ENCODE measurements around the gene TRAPPC14.

Gene TRAPPC14

GRCh38 chr7:100137851-100138760, 20.4 kb downstream of the TRAPPC14 start:
- H3K27me3 ChIP-seq (ENCODE audit: low read length) = no peaks in the 10 kb centered on the region
- H3K9ac ChIP-seq (ENCODE audit: low read length) = peak overlapping the region; percentile 16
- peak overlapping the region; percentile 47 for H3K4me2 ChIP-seq (ENCODE audit: low read depth, low read length, poor library complexity, severe bottlenecking)
- no peaks in the 10 kb centered on the region for H4K20me1 ChIP-seq (ENCODE audit: low read depth, low read length)
- H3K4me3 ChIP-seq (ENCODE audit: insufficient read depth, low read length, poor library complexity, severe bottlenecking) = no peak overlapping the region
- no peaks in the 10 kb centered on the region for H3K9me3 ChIP-seq (ENCODE audit: insufficient read depth, low read length)
- no peaks in the 10 kb centered on the region for H3K9me2 ChIP-seq (replicated peaks; ENCODE audit: insufficient read depth, low read length)
- peak overlapping the region; percentile 83 for H2AFZ ChIP-seq (ENCODE audit: low read depth, low read length, severe bottlenecking)
- TF ChIP-seq CTCF (IDR thresholded peaks at IDR 0.05; ENCODE audit: insufficient read depth, low read length, poor library complexity, severe bottlenecking) (no peak), EZH2phosphoT487 (conservative IDR thresholded peaks at IDR 0.05; ENCODE audit: low read length) (no peak)
- peak overlapping the region; percentile 51 for H3K27ac ChIP-seq (ENCODE audit: low read depth, low read length)
- no peaks in the 10 kb centered on the region for H3K79me2 ChIP-seq (ENCODE audit: insufficient read depth, low read length)
- H3K36me3 ChIP-seq (ENCODE audit: low read length) = no peaks in the 10 kb centered on the region
- peaks cover 12% of the 10 kb centered on the region for H3F3A ChIP-seq (ENCODE audit: insufficient read depth)

- Histone ChIP-seq H4K20me1 (ENCODE audit: low read depth, low read length) (no peaks in the 10 kb centered on the region), H3K4me3 (ENCODE audit: insufficient read depth, low read length, poor library complexity, severe bottlenecking) (no peak overlapping the region), H2AFZ (ENCODE audit: low read depth, low read length, severe bottlenecking) (no peak overlapping the region), H3K27me3 (ENCODE audit: low read length) (no peaks in the 10 kb centered on the region), H3K36me3 (ENCODE audit: low read length) (no peaks in the 10 kb centered on the region), H3K9me2 (replicated peaks; ENCODE audit: insufficient read depth, low read length) (no peaks in the 10 kb centered on the region), H3F3A (ENCODE audit: insufficient read depth) (peaks cover 19% of the 10 kb centered on the region), H3K4me2 (ENCODE audit: low read depth, low read length, poor library complexity, severe bottlenecking) (no peak overlapping the region), H3K9me3 (ENCODE audit: insufficient read depth, low read length) (no peaks in the 10 kb centered on the region), H3K79me2 (ENCODE audit: insufficient read depth, low read length) (no peaks in the 10 kb centered on the region), H3K9ac (ENCODE audit: low read length) (no peak overlapping the region), H3K27ac (ENCODE audit: low read depth, low read length) (no peak overlapping the region)
- TF ChIP-seq CTCF (IDR thresholded peaks at IDR 0.05; ENCODE audit: insufficient read depth, low read length, poor library complexity, severe bottlenecking) (peak; percentile 93), EZH2phosphoT487 (conservative IDR thresholded peaks at IDR 0.05; ENCODE audit: low read length) (no peak)
Measured at GRCh38 chr7:100132697-100133151, 25.8 kb downstream of the TRAPPC14 start.

GRCh38 chr7:100132126-100132525, 26.4 kb downstream of the TRAPPC14 start:
- no peak for TF ChIP-seq CTCF (IDR thresholded peaks at IDR 0.05; ENCODE audit: insufficient read depth, low read length, poor library complexity, severe bottlenecking)
- TF ChIP-seq EZH2phosphoT487 (conservative IDR thresholded peaks at IDR 0.05; ENCODE audit: low read length) = no peak
- Histone ChIP-seq H2AFZ (ENCODE audit: low read depth, low read length, severe bottlenecking) (no peak overlapping the region), H3F3A (ENCODE audit: insufficient read depth) (peaks cover 15% of the 10 kb centered on the region), H3K4me2 (ENCODE audit: low read depth, low read length, poor library complexity, severe bottlenecking) (no peak overlapping the region), H3K9me3 (ENCODE audit: insufficient read depth, low read length) (no peaks in the 10 kb centered on the region), H3K79me2 (ENCODE audit: insufficient read depth, low read length) (no peaks in the 10 kb centered on the region), H3K9me2 (replicated peaks; ENCODE audit: insufficient read depth, low read length) (no peaks in the 10 kb centered on the region), H3K27me3 (ENCODE audit: low read length) (no peaks in the 10 kb centered on the region), H3K36me3 (ENCODE audit: low read length) (no peaks in the 10 kb centered on the region), H3K27ac (ENCODE audit: low read depth, low read length) (no peak overlapping the region), H3K9ac (ENCODE audit: low read length) (no peak overlapping the region), H4K20me1 (ENCODE audit: low read depth, low read length) (no peaks in the 10 kb centered on the region), H3K4me3 (ENCODE audit: insufficient read depth, low read length, poor library complexity, severe bottlenecking) (no peak overlapping the region)

Data from SU-DHL-6 (cell line).